Esophagus squamous epithelium (tissue), 4 donors: ENCODE results near the gene LRP2BP.

Experiments used
- POLR2A ChIP-seq, 4 donors: fragments of 450-650 bp; IDR thresholded peaks; one replicate each; pipeline ENCODE4 v1.6.1; 2017; ENCODE audit warnings: antibody characterized with exemption in 4 of 4, mild to moderate bottlenecking in 4 of 4, moderate library complexity in 3 of 4
- TF ChIP-seq, protein P1 (sequence below), 6 experiments: fragments of 450-650 bp in 4 of 6; fragments of 200-600 bp in 2 of 6; sonication (generic) in 2 of 6; IDR thresholded peaks; one replicate each; pipeline ENCODE4 v1.5.1; 2016 to 2019; ENCODE audit warnings: antibody characterized with exemption in 6 of 6, mild to moderate bottlenecking in 4 of 6, moderate library complexity in 4 of 6

GRCh38 chr4:185421366-185422124 lies 25.8 kb upstream of the LRP2BP start:
- TF ChIP-seq, protein P1, sequence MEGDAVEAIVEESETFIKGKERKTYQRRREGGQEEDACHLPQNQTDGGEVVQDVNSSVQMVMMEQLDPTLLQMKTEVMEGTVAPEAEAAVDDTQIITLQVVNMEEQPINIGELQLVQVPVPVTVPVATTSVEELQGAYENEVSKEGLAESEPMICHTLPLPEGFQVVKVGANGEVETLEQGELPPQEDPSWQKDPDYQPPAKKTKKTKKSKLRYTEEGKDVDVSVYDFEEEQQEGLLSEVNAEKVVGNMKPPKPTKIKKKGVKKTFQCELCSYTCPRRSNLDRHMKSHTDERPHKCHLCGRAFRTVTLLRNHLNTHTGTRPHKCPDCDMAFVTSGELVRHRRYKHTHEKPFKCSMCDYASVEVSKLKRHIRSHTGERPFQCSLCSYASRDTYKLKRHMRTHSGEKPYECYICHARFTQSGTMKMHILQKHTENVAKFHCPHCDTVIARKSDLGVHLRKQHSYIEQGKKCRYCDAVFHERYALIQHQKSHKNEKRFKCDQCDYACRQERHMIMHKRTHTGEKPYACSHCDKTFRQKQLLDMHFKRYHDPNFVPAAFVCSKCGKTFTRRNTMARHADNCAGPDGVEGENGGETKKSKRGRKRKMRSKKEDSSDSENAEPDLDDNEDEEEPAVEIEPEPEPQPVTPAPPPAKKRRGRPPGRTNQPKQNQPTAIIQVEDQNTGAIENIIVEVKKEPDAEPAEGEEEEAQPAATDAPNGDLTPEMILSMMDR (IDR thresholded peaks at IDR 0.05), result no peak
- no peak for TF ChIP-seq POLR2A (IDR thresholded peaks at IDR 0.05)
